Left kidney (tissue), 8 donors: ENCODE measurements around the gene MPRIP. TPM values are rescaled to one million over a fixed set of nuclear protein-coding genes. Genes with fewer than 3 reads are reported as not detected.
"Not testable (repeated sequence)": the region's sequence is repeated elsewhere in the genome, so short reads cannot be mapped to it uniquely, and the experiment has no call there.

Experiments
- DNase-seq: peaks from one replicate; pipeline ENCODE4 v3.0.0-alpha.2; 2013
- long read RNA-seq, 8 donors: transcript quantifications; one replicate each; lab custom pipeline, GENCODE V29; 2026
- polyA plus RNA-seq: library from polyadenylated mRNA; unstranded; fragments of 120-200 nt; gene quantifications from one replicate; pipeline ENCODE4 v1.2.1, GENCODE V29; 2013; ENCODE audit not compliant: insufficient read length

Gene MPRIP, protein sequence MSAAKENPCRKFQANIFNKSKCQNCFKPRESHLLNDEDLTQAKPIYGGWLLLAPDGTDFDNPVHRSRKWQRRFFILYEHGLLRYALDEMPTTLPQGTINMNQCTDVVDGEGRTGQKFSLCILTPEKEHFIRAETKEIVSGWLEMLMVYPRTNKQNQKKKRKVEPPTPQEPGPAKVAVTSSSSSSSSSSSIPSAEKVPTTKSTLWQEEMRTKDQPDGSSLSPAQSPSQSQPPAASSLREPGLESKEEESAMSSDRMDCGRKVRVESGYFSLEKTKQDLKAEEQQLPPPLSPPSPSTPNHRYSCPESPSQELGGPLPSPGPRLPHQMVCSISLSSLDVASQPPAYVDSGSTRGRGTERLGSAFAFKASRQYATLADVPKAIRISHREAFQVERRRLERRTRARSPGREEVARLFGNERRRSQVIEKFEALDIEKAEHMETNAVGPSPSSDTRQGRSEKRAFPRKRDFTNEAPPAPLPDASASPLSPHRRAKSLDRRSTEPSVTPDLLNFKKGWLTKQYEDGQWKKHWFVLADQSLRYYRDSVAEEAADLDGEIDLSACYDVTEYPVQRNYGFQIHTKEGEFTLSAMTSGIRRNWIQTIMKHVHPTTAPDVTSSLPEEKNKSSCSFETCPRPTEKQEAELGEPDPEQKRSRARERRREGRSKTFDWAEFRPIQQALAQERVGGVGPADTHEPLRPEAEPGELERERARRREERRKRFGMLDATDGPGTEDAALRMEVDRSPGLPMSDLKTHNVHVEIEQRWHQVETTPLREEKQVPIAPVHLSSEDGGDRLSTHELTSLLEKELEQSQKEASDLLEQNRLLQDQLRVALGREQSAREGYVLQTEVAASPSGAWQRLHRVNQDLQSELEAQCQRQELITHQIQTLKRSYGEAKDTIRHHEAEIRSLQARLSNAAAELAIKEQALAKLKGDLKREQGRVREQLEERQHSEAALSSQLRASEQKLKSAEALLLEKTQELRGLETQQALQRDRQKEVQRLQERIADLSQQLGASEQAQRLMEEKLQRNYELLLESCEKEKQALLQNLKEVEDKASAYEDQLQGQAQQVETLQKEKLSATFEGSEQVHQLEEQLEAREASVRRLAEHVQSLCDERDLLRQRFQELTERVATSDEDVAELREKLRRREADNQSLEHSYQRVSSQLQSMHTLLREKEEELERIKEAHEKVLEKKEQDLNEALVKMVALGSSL (N-terminal part only)
- polyA plus RNA-seq: 169 TPM
- long read RNA-seq, donor 1, full-length matches to known transcripts: 7 of 55 reads
- long read RNA-seq, donor 1, partial matches to known transcripts: 48 of 55 reads
- long read RNA-seq, donor 1, other reads (novel, unspliced or antisense): 0 of 55 reads
- long read RNA-seq, donor 2, full-length matches to known transcripts: 7 of 57 reads
- long read RNA-seq, donor 2, partial matches to known transcripts: 50 of 57 reads
- long read RNA-seq, donor 2, other reads (novel, unspliced or antisense): 0 of 57 reads
- long read RNA-seq, donor 3, partial matches to known transcripts: 17 of 23 reads
- long read RNA-seq, donor 3, other reads (novel, unspliced or antisense): 0 of 23 reads
- long read RNA-seq, donor 4: 0 reads
- long read RNA-seq, donor 5, full-length matches to known transcripts: 11 of 28 reads
- long read RNA-seq, donor 5, partial matches to known transcripts: 17 of 28 reads
- long read RNA-seq, donor 5, other reads (novel, unspliced or antisense): 0 of 28 reads
- long read RNA-seq, donor 6, partial matches to known transcripts: 52 of 55 reads
- long read RNA-seq, donor 6, other reads (novel, unspliced or antisense): 0 of 55 reads
- long read RNA-seq, donor 7, full-length matches to known transcripts: 6 of 73 reads
- long read RNA-seq, donor 7, partial matches to known transcripts: 67 of 73 reads
- long read RNA-seq, donor 7, other reads (novel, unspliced or antisense): 0 of 73 reads
- long read RNA-seq, donor 8, partial matches to known transcripts: 64 of 68 reads
- long read RNA-seq, donor 8, other reads (novel, unspliced or antisense): 0 of 68 reads

DNA sequence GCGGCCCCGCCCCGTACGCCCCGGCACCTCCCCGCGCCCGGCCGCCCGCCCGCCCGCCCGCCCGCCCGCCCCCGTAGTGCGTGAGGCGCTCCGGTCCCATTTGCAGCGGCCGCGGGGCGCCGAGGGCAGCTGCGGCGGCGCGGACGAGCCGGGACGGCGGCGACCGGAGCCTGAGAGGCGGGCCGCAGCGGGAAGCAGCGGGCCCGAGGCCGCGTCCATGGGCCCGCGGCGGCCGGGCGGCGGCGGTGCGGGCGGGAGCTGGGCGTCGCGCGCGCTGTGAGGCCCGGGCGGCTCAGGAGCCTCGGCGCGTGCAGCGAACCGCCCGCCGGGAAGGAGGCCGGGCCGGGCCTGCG is at the start of gene MPRIP:
TSS of gene MPRIP (plus strand) at position 74 of the 353 bp plus-strand sequence. CDS start 392 bp downstream, outside the sequence.
- no peak for DNase-seq

DNA sequence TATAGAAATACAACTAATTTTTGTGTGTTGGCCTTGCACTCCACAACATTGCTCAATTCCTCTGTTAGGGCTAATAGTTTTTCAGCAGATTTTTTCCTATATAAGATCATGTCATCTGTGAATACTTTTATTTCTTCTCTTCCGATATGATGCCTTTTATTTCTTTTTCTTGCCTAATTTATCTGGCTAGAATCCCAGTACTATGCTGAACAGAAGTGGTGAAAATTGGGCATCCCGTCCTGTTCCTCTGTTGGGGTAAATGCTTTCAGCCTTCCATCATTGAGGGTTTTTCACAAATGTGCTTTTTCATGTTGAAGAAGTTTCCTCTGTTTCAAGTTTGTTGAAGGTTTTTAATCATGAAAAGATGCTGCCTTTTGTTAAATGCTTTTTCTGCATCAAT is 47.6 kb upstream of the MPRIP start:
- DNase-seq: no peak

DNA sequence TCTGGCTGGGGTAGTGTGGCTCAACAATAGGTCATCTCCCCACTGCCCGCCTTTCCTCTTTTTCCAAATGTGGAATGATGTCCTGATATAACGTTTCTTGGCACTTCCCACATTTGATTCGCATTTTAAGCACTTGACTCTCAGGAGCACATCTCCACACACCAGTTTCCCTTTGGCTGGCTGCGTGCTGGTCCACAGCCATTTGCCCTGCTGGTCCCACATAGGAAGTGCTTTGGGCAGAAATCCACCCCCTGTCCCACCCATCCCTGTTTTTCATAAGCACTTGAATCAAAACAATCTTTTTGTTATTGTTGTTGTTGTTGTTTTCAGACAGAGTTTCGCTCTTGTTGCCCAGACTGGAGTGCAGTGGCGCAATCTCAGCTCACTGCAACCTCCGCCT is 46.3 kb upstream of the MPRIP start:
- DNase-seq: no peak

DNA sequence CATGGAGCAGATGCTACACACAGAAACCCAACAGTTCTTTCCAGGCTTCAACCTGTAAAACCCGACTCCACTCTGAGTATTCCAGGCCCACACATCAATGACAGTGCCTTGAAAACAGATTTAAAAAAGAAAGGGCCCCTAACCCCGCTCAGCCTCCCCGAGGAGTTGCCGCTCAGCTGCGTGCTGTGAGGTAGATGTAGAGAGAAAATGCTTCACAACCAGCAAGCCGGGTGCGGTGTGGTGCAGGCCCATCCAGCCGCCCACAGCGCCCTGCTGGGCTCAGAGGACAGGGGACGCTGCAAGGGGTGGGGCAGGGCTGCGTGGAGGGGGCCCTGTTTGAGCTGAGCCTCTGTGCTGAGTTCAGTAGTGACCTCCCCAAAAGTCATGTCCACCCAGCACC is 45.5 kb upstream of the MPRIP start:
- not testable (repeated sequence) for DNase-seq

DNA sequence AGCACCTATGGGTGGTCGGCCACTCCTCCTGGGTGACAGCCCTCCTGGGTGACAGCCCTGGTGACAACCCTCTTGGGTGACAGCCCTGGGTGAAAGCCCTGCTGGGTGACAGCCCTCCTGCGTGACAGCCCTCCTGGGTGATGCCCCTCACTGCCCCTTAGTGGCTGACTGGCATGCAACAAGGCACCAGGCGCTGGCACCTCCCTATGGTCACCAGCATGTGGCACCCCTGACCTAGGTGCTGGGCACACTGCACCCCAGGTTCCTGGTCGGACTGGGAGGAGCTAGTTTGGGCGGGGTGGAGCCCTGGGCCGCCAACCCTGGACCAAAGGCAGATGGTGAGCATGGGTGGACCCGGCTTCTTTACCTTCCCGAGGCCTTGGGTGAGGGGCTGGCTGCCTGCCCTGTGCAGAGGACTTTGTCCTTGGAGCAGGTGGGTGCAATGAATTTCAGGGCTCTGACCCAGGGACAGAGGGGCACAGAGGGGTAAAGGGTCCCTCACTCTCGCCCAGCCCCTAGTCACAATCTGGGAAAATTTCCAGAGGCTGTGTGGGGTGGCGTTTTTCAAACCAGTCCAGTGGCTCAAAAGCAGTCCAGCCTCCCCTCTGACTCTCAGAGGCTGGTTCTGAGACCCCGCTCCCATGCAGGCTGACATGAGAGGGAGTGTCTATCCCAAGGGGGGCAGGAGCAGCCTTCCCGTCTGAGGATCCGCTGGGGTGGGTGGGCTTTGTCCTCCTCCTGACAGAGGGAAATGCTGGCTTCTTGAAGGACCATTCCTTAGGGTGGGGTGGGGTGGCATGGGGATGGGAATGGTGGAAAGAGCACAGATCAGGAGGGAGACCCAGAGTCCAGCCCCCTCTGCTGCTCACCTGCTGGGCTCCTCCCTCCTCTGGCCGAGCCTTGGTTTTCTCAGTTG is 44.5 kb upstream of the MPRIP start:
- no peak for DNase-seq

DNA sequence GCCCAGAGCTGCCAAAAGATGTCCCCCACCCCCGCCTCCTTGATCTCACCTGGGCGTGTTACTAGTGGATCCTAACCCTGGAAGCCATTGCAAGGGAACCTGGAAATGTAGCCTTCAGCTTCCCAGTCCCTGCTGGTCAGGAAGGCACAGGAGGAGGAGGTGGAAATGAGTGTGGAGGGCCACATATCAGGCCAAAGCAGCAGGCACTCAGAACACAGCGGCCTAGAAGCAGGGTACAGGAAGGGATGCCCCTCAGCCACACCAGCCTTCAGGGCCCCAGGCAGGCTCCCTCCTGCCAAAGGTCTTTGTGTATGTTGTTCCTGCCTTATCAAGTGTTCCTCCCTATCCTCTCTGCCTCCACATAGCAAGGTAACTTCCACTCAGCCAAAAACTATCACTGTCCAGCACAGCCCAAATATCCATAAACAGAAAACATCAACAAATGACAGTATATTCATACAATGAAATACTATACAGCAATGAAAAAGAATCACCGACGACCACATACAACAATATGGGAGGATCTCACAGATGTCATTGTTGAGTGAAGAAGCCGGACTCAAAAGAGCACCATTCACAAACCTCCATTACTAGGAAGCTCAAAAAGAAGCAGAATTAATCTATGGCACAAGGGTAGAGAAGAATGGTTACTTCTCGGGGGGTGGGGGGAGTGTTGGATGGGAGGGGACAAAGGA is 42.2 kb upstream of the MPRIP start:
- DNase-seq: no peak

DNA sequence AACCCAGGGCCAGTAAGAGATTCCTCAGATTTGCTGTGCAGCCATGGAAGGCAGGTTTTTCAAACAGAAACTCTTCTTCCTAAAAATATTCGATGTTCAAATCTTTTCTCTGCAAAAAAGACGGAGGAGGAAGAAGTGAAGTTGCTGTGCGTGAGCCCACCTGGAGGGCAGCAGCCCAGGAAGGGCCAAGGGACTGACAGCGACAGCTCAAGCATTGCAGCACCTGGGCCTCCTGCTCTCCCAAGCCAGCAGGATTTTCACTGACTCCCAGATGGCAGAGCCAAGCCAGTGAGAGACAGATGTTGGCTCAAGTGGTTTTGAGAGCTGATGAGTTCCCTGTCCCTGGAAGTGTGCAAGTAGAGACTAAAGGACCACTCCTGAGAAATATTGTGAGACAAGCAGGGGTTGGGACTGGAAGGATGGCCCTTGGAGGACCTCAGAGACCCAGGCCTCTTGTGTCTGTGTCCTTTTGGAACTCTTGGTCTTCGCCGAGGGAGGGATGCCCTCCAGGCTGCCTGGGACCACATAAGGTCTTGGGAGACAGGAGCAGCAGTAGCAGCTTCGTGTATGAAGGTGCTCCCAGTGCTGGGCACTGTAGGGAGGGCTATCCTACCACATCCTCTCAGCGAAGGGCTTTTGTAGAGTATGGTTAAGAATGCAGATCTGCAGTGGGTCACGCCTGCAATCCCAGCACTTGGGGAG is 41.0 kb upstream of the MPRIP start:
- no peak for DNase-seq

DNA sequence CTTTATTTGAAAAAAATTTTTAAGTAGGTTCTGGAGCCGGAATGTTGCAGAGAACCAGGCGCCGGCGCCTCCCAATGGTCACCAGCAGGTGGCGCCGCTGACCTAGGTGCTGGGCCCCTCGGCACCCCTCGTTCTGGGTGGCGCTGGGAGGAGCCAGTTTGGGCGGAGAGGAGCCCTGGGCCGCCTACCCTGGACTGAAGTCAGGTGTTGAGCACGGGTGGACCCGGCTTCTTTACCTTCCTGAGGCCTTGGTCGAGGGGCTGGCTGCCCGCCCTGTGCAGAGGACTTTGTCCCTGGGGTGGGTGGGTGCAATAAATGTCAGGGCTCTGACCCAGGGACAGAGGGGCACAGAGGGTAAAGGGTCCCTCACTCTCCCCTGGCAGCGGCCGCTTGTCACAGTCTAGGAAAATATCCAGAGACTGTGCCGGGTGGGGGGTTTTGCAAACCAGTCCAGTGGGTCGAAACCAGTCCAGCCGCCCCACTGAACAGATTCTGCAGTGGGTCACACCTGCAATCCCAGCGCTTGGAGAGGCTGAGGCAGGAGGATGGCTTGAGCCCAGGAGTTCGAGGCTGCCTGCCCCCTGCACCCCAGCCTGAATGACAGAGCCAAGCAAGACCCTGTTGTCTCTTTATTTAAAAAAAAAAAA is 40.3 kb upstream of the MPRIP start:
- DNase-seq: peak; percentile 61

DNA sequence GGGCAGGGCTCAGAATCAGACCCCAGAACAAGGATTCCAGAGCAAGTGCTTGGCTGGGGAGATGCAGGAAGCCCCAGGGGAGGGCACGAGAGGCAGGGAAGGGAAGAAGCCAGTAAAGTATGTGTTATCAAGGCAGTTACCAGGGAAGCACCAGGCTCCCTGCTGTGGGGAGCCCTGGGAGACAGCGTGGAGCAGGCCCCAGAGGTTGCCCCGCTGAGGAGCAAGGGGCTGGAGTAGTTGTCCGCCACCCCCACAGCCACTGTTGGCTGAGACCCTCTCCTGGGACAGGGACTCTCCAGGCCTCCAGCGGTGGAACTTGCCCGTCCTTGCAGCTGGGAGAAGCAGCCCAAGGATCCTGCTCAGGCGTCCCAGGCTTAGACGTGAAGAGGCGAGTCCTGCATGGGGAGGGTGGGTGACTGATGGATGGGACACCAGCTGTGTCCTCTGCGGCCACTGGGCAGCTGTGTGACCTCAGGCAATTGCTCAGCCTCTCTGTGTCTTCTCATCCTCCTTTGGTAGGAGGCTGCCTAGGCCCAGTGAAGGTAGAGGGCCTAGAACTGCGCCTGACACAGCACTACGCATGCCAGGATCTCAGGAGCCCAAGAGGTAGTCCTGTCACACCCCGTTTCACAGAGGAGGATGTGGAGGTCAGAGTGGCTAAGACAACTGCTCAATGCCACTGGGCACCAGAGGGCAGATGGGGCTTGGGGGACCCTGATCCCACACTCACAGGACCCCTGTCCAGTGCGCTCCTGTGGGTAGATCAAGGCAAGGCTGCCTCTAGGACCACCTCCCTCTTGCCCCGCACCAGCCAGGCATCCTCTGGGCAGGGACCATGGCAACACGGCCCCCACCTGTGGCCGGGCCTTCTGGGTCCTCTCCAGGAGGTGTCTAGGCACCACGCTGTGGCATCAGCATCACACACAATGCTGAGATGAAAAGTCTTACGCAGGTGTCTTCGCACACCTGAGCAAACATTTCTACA is 39.2 kb upstream of the MPRIP start:
- not testable (repeated sequence) for DNase-seq

DNA sequence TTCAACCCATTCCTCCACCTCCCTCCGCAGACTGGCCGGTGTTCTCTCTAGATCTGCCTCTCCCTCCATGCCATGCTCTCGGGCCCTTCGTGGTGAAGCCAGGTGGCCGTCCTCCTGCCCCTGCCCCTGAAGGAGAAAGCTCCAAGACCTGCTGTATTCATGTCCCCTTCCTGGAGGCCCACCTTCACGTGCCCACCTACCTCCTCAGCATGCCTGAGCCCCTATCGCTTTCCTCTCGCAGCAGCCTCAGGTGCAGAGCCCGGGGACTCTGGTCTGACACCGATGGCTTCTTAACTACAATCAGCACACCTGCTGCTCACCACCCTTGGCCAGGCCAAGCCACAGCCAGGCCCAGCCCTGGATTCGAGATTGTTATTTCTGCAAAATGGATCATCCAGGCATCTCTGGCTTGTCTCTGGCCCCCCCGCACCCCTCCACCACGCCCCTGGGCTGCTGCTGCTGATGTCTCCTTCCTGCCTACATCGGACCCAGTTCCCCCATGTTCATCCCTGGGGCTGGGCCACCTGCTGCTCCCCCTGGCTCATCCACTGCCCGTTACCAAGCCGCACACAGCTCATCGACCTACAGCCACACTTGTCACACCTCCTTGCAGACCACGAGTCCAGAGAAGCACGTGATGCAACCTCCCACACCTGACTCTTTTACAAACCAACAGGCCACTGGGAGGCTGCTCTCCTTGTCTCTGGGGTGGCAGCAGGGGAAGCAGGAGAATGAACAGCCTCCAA is 37.8 kb upstream of the MPRIP start:
- no peak for DNase-seq

DNA sequence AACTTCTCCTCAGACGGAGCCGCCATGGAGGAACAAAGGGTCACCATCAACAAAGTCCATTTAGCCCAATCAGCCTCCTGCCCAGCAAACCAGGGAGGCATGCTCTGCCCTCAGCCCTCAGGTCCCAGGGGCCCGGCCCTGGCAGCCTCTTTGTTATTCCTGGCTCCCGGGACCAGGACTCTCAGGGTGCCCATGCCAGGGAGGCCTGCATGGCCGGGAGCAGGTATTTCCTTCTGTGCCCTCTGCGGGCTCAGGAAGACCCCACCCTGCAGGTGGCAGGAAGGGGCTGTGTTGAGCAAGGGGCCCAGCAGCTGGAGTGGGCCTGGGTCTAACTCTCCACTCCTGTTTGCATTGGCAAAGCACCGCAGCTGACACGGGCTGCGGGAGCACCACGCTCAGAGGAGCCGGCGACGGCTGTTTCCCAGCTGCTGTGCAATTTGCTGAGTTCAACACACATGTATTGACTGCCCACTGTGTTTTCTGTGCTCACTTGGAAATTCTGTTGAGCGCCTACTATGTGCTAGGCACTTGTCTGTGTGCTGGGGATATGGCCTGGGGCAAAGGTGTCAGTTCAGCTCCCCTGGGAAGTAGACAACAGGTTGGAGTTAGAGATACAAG is 37.2 kb upstream of the MPRIP start:
- DNase-seq: not testable (repeated sequence)

DNA sequence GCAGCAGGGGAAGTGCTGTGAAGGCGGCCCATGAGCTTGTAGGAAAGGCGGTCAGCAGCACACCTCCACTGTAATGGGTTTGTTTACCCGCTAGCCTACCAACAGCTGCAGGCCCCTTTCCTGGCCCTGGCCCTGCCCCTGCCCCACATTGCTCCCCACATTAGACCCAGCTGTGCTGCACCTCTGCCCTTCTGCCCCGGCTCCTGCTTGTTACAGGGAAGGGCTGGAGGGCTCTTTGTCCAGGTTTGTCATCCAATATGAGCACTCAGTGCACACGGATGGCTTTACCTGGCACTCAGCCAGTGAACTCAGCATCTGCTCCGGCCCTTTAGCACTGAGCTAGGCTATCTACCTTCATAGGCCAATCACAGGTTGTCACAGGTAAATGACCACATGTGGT is 34.4 kb upstream of the MPRIP start:
- DNase-seq: not testable (repeated sequence)

DNA sequence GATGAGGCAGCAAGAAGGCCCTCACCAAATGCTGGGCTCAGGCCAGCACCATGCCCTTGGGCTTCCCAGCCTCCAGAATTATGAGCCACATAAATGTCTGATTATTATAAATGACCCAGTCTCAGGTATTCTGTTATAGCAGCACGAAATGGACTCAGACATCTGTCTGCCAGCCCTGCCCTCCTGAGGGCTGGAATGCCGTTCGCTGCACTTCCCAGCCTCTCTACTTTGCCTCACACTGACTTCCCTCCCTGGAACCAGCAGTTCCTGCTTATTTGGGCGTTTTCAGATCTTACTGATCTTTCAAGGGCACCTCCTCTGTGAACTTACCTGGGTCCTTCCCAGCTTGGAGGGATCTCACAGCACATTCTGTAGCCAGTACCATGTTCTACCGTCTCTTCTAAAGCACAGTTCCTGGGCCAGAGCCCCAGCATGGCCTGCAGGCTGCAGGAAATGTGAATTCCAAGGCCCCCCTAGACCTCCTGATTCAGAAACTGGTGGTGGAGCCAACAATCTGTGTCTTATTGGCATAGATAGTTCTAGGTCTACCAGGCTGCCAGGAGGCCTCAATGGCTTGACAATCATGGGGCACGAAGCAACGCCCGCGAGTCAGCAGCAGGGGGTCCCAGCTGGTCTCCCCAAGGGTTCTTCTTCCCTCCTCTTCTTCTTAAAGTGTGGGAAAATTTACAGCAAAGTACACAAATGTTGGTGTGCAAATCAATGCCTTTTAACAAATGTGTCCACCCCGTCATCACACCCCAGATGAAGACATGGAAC is 33.4 kb upstream of the MPRIP start:
- DNase-seq: not testable (repeated sequence)

DNA sequence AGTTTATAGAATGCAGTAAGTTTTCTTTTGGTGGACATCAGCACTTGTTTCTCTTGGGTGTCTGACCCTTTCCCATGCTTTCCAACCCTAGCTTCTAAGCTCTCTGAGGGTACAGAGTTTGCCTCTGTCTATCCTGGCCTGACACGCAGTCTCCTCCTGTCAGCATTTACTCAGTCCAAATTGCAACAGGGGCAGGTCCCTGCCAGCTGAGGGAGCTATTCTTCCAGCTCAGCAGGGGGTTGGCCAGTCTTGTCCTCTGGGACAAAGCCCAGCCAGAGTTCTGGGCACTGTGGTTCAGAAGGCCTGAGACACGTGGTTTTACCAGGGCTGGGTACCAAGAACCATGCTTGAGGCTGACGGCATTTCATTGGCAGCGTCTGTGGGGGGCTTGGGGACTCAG is 32.3 kb upstream of the MPRIP start:
- not testable (repeated sequence) for DNase-seq
